GM23338 (cell line): ENCODE results near the gene GPR25.

Source experiments
- CTCF ChIP-seq, 2 experiments: fragments of 200-600 bp in 1 of 2; sonication (generic) in 1 of 2; conservative IDR thresholded peaks; 2 replicates each; pipeline versions ENCODE4 v1.5.1 to v1.6.1; 2016 to 2017; ENCODE audit warnings: antibody characterized with exemption in 2 of 2, low read depth in 2 of 2, mild to moderate bottlenecking in 2 of 2, moderate library complexity in 1 of 2
- EZH2 ChIP-seq: fragments of 200-600 bp; sonication (generic); IDR thresholded peaks from one replicate; pipeline ENCODE4 v1.8.0; 2017; ENCODE audit warnings: antibody characterized with exemption, mild to moderate bottlenecking, low read depth; ENCODE audit not compliant: unreplicated experiment
- JUNB ChIP-seq: IDR thresholded peaks from one replicate; pipeline ENCODE4 v1.6.1; 2016; ENCODE audit warnings: antibody characterized with exemption; ENCODE audit not compliant: unreplicated experiment
- NANOG ChIP-seq: IDR thresholded peaks from 2 replicates; pipeline ENCODE4 v1.6.1; 2016; ENCODE audit warnings: antibody characterized with exemption, borderline replicate concordance
- POLR2AphosphoS5 ChIP-seq: IDR thresholded peaks from 2 replicates; pipeline ENCODE4 v1.6.1; 2016; ENCODE audit warnings: antibody characterized with exemption, low read depth
- STAT1 ChIP-seq: IDR thresholded peaks from one replicate; pipeline ENCODE4 v1.6.1; 2016; ENCODE audit warnings: antibody characterized with exemption; ENCODE audit not compliant: unreplicated experiment
- ZNF331 ChIP-seq: fragments of 250-450 bp; sonication (Bioruptor Pico); IDR thresholded peaks from 2 replicates; pipeline ENCODE4 v1.5.0; 2020; ENCODE audit warnings: low read depth, mild to moderate bottlenecking, moderate library complexity

- no peak for TF ChIP-seq EZH2
- no peak for TF ChIP-seq CTCF (conservative IDR thresholded peaks at IDR 0.05; ENCODE audit: low read depth in 2 of 2)
- no peak for TF ChIP-seq NANOG
- TF ChIP-seq POLR2AphosphoS5, result no peak
- TF ChIP-seq STAT1, result no peak
- TF ChIP-seq JUNB, result no peak
- no peak for TF ChIP-seq ZNF331 (CRISPR knock-in tag)
Measured at GRCh38 chr1:200911361-200911760, 38.6 kb downstream of the GPR25 start.
